Activated naive CD8-positive, alpha-beta T cell (primary cell): ENCODE data around the gene P4HA3.

Experiments used
- H3K27ac Mint-ChIP-seq: one replicate; pipeline ENCODE4 v1.8.0; 2021; ENCODE audit warnings: mixed read lengths
- H3K27me3 Mint-ChIP-seq: one replicate; pipeline ENCODE4 v1.8.0; 2021; ENCODE audit warnings: mixed read lengths
- H3K36me3 Mint-ChIP-seq: one replicate; pipeline ENCODE4 v1.8.0; 2021; ENCODE audit warnings: mixed read lengths
- H3K4me1 Mint-ChIP-seq: one replicate; pipeline ENCODE4 v1.8.0; 2021; ENCODE audit warnings: low read depth, mixed read lengths
- H3K4me3 Mint-ChIP-seq: one replicate; pipeline ENCODE4 v1.8.0; 2021; ENCODE audit warnings: mild to moderate bottlenecking, mixed read lengths
- H3K9me3 Mint-ChIP-seq: one replicate; pipeline ENCODE4 v1.8.0; 2021; ENCODE audit warnings: low read depth, mixed read lengths

The P4HA3 gene

DNA sequence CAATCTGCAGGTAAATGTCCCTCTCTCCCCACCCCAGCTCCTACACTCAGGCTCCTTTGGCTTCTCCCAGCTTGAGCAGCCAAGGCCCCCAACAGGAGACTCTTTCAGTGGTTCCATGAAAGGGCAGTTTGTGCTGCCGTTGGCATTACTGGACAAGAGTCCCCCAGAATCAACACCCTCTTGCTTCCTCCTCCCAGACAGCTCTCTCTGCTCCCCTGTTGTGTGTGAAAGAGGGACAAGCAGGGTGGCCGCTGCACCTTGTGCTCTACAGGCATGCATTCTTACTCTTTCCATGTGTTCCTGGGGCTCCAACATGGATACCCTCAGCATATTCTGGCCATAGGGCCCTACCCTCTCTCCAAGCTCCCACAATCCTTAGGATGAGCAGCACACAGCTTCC is 48.7 kb downstream of the P4HA3 start:
- H3K4me3 Mint-ChIP-seq, result no peak overlapping the region
- no peaks in the 10 kb centered on the region for H3K36me3 Mint-ChIP-seq
- no peak overlapping the region for H3K27ac Mint-ChIP-seq
- no peaks in the 10 kb centered on the region for H3K9me3 Mint-ChIP-seq
- peaks cover 4% of the 10 kb centered on the region for H3K27me3 Mint-ChIP-seq
- H3K4me1 Mint-ChIP-seq, result no peaks in the 10 kb centered on the region

DNA sequence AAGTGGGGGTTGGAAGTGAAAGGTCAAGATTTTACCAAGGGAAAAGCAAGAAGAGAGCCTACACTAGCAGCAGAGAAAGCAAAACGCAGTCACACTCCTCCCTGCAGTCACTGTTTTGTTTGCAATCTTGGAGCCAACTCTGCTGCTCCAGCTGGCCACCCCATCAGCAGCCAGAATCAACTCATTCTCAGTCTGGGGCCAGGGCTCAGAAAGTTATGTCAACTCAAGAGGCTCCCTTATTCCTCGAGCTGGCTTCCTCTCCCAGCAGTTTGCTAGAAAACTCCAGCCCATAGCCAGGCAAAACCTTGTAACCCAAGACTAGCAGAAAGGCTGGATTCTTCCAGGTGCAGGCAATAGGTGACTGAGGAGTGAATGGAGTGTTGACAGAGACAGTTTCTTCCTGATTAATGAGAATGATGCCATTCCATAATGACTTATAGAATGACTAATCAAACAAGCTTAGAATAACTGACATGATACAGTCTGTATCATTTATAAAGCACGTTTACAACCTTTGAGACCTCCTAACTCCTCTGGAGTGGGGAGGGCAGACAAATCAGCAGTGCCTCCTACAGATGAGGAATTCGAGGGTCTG is 53.4 kb downstream of the P4HA3 start:
- Mint-ChIP-seq H3K36me3 (peaks cover 3% of the 10 kb centered on the region), H3K27me3 (peaks cover 3% of the 10 kb centered on the region), H3K27ac (no peak overlapping the region), H3K4me1 (peaks cover 5% of the 10 kb centered on the region), H3K9me3 (no peaks in the 10 kb centered on the region), H3K4me3 (no peak overlapping the region)

DNA sequence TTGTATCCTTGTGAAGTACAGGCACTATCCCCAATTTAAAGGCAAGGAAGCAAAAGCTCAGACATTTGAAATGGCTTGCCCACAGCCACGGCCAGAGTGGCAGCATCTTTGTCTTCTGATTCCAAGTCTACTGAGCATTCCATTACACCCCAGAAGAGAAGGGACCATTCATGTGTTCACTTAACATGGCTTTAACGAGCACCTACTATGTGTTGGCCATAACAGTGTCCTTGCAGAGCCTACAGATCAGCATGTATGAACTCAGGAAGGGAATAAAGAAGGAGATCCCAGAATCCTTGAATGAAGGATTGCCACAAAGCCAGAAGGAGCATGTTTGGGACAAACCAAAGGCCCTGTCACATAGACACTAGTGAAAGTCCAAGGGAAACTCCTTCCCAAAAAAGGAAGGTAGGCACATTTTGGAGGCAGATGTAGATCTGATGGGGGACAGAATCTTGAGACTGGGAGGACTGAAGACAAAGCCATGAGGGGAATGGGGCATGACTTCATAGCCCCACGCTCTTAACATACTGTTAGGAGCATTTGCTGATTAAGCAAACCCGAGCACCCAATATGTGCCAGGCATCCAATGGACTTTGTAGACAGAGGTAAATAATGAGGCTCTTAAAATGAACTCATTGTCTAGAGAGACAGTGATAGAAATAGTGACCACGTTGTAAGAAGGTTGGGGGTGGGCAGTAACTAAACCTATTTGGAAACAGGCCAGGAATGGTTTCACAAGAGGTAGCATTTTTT is 54.9 kb downstream of the P4HA3 start:
- Mint-ChIP-seq H3K27ac (no peak overlapping the region), H3K4me1 (peaks cover 5% of the 10 kb centered on the region), H3K4me3 (no peak overlapping the region), H3K36me3 (peaks cover 3% of the 10 kb centered on the region), H3K9me3 (no peaks in the 10 kb centered on the region), H3K27me3 (no peaks in the 10 kb centered on the region)

DNA sequence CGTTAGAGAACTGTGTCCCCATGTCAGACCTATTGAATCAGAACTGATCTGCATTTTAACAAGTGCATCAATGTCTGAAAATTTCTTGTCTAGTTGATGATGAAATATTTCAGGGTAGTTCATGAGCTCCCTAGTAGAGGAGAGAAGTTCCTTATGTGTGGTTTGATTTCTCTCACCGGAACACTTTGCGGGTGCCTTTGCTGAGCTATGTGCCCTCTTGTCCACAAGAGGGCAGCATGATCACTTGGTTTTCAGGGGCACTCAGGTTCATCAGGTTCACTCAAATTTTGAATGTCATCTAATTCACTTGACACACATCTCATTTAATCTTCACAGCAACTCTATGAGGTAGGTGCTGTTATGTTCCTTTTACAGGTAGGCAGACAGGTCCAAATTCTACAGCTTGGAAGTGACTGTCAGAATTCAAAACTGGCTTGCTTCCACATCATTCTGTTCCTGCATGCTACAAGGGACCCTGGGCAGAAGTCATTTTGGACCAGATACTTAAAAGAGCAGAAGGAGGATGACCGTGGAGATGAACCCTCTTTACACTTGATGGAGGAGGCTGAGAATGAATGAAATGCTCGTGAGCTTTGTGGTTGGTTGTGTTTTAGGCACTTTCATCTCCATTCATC is 55.6 kb downstream of the P4HA3 start:
- Mint-ChIP-seq H3K4me3 (no peak overlapping the region), H3K27ac (no peak overlapping the region), H3K27me3 (no peaks in the 10 kb centered on the region), H3K36me3 (peaks cover 3% of the 10 kb centered on the region), H3K9me3 (no peaks in the 10 kb centered on the region), H3K4me1 (peaks cover 5% of the 10 kb centered on the region)

DNA sequence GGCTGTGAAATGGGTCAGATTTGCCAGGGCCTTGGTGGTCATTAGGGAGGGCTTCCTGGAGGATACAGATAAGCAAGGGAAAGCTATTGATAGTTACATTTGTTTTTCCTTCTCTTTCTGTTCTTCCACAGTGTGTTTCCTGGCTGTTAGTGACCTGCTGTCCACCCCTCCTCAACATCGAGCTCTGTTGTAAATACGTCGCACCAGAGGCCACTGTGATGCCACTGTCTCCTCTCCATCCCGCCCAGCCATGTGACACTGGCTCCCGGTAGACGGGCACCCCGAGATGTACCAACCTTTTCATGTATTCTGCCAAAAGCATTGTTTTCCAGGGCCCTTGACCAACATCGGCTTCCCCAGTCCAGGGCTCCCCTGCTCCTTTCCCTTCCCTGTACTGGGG is 58.1 kb downstream of the P4HA3 start:
- Mint-ChIP-seq H3K27ac (no peak overlapping the region), H3K36me3 (peaks cover 3% of the 10 kb centered on the region)

DNA sequence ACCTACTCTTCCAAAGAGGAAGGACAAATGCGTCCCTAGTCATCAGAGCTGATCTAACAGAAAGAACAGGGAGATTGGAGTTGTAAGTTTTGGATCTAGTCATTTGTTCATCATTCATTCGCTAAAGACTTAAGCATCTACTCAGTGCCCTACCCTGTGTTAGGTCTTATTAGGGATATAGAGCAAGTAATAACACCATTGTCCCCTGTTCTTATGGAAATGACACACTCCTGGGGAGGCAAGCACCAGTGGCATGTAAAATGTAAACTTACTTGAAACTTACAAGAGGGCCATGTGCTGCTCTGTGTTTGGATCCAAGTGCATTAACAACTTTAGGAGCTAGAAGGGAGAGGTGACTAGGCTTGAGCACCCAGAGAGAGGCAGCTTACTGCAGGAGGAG is 61.9 kb downstream of the P4HA3 start:
- Mint-ChIP-seq H3K27me3 (no peaks in the 10 kb centered on the region), H3K36me3 (peaks cover 11% of the 10 kb centered on the region), H3K4me3 (no peak overlapping the region), H3K27ac (no peak overlapping the region), H3K9me3 (no peaks in the 10 kb centered on the region), H3K4me1 (no peaks in the 10 kb centered on the region)

More for the DNA sequence above, 58.1 kb downstream of the P4HA3 start:
- Mint-ChIP-seq H3K9me3 (no peaks in the 10 kb centered on the region), H3K27me3 (no peaks in the 10 kb centered on the region), H3K4me3 (no peak overlapping the region), H3K4me1 (peaks cover 5% of the 10 kb centered on the region)

DNA sequence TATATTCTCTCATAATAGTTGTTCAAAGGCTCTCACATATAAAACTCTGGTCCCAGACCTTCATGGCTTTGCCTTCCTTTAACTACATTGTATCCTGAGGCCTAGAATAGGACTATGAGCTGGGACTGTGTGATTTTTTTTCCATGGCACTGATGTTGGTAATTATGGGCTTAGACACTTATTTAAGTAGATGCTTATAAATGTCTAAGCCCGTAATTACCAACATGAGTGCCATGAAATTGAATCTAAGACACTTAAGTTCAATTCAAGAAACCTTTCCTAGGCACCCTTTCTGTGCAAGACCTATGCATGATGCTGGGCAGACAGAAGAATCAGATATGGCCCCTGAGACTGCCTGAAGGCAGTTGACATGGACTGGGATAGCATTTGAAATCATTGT is 63.0 kb downstream of the P4HA3 start:
- Mint-ChIP-seq H3K27me3 (no peaks in the 10 kb centered on the region), H3K36me3 (peaks cover 8% of the 10 kb centered on the region), H3K9me3 (no peaks in the 10 kb centered on the region), H3K4me3 (no peak overlapping the region), H3K4me1 (no peaks in the 10 kb centered on the region), H3K27ac (no peak overlapping the region)

DNA sequence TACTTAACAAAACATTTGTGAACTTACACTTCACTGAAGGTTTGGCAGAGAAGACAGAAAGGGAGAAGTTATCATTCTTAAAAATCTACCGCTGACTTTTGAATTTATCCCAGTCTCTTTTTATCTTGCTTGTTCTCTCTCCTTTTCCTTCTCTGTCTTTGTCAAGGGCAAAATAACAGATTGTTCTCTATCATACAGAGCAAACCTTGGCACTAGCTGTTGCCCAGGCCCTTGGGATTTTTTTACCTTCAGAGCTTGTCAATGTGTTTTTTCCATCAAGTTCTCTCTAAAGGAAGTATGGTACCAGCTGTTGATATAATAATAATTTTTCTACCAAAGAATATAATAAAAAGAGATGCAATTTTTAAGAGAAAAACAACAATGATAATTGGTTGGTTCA is 73.2 kb downstream of the P4HA3 start:
- Mint-ChIP-seq H3K4me3 (no peak overlapping the region), H3K36me3 (peaks cover 27% of the 10 kb centered on the region), H3K27ac (no peak overlapping the region), H3K4me1 (peaks cover 1% of the 10 kb centered on the region), H3K27me3 (no peaks in the 10 kb centered on the region), H3K9me3 (no peaks in the 10 kb centered on the region)

DNA sequence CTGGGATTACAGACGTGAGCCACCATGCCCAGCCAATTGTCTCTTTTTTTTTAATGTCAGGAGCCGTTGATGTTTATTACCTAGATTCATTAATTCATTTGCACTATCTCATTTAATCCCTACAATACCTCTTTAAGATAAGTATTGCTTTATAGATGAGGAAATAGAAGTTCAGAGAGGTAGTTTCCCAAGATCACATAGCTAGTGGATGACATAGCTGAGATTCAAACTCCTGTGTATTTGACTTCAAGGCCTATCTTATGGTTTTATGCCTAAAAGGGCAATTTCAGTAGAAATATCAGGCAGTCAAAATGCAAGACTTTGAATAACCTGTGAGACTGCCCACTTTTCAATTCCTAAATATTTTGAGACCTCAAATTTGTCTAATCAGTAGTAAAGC is 73.9 kb downstream of the P4HA3 start:
- no peaks in the 10 kb centered on the region for H3K9me3 Mint-ChIP-seq
- no peak overlapping the region for H3K4me3 Mint-ChIP-seq
- H3K4me1 Mint-ChIP-seq, result peaks cover 7% of the 10 kb centered on the region
- peaks cover 24% of the 10 kb centered on the region for H3K36me3 Mint-ChIP-seq
- no peak overlapping the region for H3K27ac Mint-ChIP-seq
- no peaks in the 10 kb centered on the region for H3K27me3 Mint-ChIP-seq

DNA sequence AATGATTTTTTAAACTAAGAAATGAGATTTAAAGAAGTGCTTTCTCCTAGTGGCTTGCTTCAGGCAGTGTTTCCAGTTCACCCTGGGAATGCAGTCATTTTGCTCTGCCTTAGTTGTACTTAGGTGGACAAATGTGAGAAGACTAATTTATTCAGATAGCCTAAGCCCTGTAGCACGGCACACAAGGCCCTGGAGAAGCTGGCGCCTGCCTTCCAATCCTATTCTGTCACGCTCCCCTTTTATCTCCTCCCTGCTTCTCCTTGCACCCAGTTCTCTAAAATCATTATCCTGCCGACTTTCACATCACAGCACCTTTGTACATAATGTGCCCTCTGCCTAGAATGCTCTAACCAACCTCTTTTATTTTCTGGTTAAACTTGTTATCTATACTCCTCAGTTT is 76.3 kb downstream of the P4HA3 start:
- H3K36me3 Mint-ChIP-seq, result peaks cover 24% of the 10 kb centered on the region
- no peaks in the 10 kb centered on the region for H3K27me3 Mint-ChIP-seq
- no peaks in the 10 kb centered on the region for H3K9me3 Mint-ChIP-seq
- no peak overlapping the region for H3K4me3 Mint-ChIP-seq
- peaks cover 21% of the 10 kb centered on the region for H3K4me1 Mint-ChIP-seq
- H3K27ac Mint-ChIP-seq, result no peak overlapping the region

DNA sequence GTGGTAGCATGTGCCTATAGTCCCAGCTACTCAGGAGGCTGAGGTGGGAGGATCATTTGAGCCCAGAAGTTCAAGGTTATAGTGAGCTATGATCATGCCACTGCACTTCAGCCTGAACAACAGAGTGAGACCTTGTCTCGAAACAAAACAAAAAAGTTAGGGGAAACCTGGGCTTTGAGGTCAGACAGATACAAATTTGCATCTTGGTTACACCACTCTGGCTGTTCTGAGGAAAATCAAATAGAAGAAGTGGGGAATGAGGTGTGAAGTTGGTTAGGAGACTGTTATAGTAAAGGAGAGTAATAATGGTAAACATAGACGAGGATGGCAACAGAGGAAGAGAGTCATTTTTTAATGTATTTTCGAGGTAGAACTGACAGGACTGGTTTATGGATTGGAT is 77.8 kb downstream of the P4HA3 start:
- Mint-ChIP-seq H3K27ac (no peak overlapping the region), H3K36me3 (peaks cover 18% of the 10 kb centered on the region), H3K27me3 (no peaks in the 10 kb centered on the region), H3K9me3 (no peaks in the 10 kb centered on the region), H3K4me3 (no peak overlapping the region), H3K4me1 (peaks cover 21% of the 10 kb centered on the region)

DNA sequence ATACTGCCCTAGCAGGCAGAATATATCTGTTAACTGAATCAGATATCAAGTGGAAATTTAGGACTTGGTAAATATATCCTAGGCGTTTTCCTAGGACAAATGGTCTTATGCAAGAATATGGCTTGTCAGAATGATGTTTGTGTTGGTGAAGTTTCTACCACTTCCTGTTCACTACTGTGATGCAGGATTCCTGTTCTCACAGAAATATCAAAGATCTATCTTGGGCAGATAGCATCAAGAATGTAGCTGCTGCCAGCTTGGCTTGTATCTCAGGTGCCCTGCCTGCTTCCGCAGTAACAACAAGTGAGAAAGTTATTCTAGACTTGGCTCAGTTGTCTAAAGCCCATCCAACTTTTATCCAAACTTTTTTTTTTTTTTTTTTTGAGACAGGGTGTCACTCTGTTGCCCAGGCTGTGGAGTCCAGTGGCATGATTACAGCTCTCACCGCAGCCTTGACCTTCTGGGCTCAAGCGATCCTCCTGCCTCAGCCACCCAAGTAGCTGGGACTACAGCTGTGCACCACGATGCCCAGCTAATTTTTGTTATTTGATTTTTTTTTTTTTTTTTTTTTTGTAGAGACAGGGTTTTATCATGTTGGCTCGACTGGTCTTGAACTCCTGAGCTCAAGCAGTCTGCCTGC is 79.0 kb downstream of the P4HA3 start:
- Mint-ChIP-seq H3K27ac (peak overlapping the region; percentile 80), H3K36me3 (peaks cover 16% of the 10 kb centered on the region), H3K9me3 (no peaks in the 10 kb centered on the region), H3K4me3 (peak overlapping the region; percentile 1), H3K27me3 (no peaks in the 10 kb centered on the region), H3K4me1 (peaks cover 22% of the 10 kb centered on the region)

DNA sequence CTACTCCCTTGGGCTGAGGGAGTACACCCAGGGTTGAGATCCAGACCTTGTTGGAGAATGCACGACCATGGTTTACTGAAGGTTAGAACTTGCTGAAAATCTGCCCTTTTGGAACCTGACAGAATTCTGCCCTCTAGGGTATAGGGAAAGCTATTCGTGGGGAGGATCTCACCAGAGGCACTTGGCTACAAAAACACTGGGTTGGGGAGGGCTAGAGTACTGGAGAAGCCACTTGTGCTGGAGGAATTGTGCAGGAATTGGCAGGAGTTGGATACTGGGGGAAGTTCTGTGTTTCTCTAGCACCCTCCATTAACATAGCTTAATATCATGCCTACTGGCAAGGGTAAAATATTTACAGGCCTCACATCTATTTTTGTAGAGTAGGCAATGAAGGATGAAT is 84.5 kb downstream of the P4HA3 start:
- Mint-ChIP-seq H3K27me3 (no peaks in the 10 kb centered on the region), H3K4me1 (peaks cover 9% of the 10 kb centered on the region), H3K27ac (no peak overlapping the region), H3K36me3 (peaks cover 20% of the 10 kb centered on the region), H3K9me3 (no peaks in the 10 kb centered on the region), H3K4me3 (no peak overlapping the region)

DNA sequence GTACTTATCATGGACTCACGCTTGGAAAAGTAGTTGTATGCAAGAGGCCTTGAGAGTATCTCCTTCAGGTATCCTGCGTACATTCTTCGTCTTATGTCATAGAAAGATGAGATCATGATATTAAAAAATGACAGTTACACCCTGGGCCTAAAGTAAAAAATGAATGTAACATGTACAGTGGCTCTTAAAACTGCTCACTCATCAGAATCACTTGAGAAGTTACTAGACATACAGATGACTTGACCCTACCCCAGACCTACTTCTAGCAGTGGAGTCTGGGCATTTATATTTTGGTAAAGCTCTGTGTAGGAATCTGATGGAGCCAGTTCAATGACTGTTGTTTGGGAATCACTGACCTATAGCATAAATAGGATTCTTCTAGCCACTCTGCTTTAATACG is 85.9 kb downstream of the P4HA3 start:
- peaks cover 17% of the 10 kb centered on the region for H3K36me3 Mint-ChIP-seq
- H3K27ac Mint-ChIP-seq, result no peak overlapping the region

DNA sequence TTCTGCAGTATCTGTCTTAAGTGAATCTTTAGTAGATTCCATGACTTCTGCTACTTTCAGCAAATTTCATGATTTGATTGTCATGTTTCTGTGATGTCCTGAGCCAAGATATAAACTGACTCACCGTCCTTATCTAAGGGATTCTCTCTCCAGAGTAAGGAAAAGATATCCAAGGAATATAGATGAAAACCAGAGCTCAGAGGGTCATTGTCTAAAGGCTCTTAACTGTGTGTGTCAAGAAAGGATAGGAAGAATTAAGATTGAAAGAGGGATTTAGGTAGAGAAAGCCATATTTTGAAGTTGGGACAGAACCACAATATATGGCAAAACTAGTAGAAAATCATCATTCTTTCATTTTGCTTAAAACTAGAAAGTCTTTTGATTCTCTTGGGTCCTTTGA is 89.6 kb downstream of the P4HA3 start:
- H3K9me3 Mint-ChIP-seq, result peaks cover 4% of the 10 kb centered on the region
- no peaks in the 10 kb centered on the region for H3K27me3 Mint-ChIP-seq
- H3K36me3 Mint-ChIP-seq, result peaks cover 12% of the 10 kb centered on the region

More for the DNA sequence above, 85.9 kb downstream of the P4HA3 start:
- no peaks in the 10 kb centered on the region for H3K27me3 Mint-ChIP-seq
- H3K4me3 Mint-ChIP-seq, result no peak overlapping the region
- H3K9me3 Mint-ChIP-seq, result no peaks in the 10 kb centered on the region
- peaks cover 2% of the 10 kb centered on the region for H3K4me1 Mint-ChIP-seq

More for the DNA sequence above, 89.6 kb downstream of the P4HA3 start:
- H3K4me1 Mint-ChIP-seq, result no peaks in the 10 kb centered on the region
- H3K4me3 Mint-ChIP-seq, result no peak overlapping the region
- no peak overlapping the region for H3K27ac Mint-ChIP-seq
